T-helper 1 cell (primary cell): ENCODE measurements around the gene LUC7L.
"Not testable (repeated sequence)": the region's sequence is repeated elsewhere in the genome, so short reads cannot be mapped to it uniquely, and the experiment has no call there.

Experiments used
- DNase-seq, 5 donors: peaks; one replicate each; pipeline ENCODE4 v3.0.0-alpha.2; 2012 to 2020

Gene LUC7L

GRCh38 chr16:228151-228851 is 948 bp downstream of the LUC7L start:
- DNase-seq, result peak in 1 of 5 donors; percentile 31

DNA sequence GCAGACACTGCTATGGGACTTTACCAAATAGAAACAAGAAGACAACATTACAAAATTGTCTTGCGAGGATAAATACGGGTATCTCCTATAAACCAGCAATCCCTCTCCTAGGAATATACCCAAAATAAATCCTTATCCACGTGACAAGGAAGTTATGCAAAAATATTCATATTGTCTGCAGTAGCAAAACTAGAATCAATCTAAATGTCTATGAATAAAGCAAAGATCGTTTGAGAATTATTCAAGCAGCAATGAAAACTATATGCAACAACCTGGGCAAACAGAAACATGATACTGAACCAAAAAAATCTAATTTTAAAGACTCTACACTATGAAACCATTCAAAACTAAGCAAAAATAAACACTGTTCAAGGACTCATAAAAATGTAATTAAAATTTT is 9.2 kb downstream of the LUC7L start:
- DNase-seq, result no peak

DNA sequence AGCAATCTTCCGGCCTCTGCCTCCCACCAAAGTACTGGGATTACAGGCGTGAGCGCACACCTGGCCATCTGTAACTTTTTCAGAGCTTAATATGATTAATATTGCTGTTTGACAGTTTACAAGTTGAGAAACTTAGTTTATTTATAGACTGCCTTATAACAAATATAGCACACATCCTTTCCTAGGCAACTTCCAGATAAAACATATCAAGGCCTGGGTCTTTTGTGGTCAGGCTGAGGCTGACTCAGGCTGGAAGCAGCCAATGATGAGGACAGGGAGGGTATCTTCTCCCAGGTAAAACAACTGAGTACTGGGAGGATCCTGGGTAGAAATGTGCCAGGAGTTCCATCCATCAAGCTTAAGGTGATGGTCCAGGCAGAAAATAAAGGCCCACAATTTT is 16.2 kb downstream of the LUC7L start:
- no peak for DNase-seq

DNA sequence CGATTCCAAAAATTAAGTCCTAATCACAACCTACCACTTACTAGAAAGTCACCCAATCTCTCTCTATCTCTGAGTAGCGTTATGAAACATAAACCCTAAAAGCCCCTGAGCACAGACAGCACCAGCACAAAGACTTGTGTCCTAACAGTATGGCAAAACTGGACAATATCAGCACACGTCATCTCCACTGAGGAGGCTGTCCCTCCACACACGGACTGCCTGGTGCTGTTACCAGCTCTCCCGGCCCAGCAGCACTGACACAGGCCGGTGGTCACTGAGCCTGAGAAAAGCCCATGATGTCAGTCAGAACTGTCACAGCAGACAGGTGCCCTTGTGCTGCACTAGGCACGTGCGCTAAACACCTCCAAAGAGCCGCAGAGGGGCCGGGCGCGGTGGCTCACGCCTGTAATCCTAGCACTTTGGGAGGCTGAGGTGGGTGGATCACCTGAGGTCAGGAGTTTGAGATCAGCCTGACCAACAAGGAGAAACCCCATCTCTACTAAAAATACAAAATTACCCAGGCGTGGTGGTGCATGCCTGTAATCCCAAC is 17.5 kb downstream of the LUC7L start:
- DNase-seq, result not testable (repeated sequence)

GRCh38 chr16:209359-209758 is 19.9 kb downstream of the LUC7L start:
- not testable (repeated sequence) for DNase-seq

- DNase-seq, result not testable (repeated sequence)
Measured at GRCh38 chr16:204046-204445, 25.2 kb downstream of the LUC7L start.

DNA sequence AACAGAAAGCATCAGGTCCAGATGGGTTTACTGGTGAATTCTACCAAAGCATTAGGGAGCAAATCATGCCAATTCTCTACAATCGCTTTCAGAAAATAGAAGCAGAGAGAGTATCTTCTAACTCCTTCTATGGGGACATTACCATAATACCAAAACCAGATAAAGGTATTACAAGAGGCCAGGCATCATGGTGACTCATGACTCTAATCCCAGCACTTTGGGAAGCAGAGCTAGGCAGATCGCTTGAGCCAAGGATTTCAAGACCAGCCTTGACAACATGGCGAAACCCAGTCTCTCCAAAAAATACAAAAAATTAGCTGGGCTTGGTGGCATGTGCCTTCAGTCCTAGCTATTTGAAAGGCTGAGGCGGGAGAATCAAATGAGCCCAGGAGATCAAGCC is 26.0 kb downstream of the LUC7L start:
- no peak for DNase-seq

DNA sequence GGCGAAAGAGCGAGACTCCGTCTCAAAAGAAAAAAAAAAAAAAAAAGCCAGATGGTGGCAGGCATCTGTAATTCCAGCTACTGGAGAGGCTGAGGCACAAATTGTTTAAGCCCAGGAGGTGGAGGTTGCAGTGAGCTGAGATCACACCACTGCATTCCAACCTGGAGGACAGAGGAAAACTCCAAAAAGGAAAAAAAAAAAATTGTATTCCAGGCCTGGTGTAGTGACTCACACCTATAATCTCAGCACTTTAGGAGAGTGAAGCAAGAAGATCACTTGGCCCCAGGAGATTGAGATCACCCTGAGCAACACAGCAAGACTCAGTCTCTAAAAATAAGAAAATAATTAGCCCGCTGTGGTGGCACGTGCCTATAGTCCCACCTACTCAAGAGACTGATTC is 28.9 kb downstream of the LUC7L start:
- DNase-seq, result no peak

GRCh38 chr16:194516-194915 is 34.7 kb downstream of the LUC7L start:
- no peak for DNase-seq

DNA sequence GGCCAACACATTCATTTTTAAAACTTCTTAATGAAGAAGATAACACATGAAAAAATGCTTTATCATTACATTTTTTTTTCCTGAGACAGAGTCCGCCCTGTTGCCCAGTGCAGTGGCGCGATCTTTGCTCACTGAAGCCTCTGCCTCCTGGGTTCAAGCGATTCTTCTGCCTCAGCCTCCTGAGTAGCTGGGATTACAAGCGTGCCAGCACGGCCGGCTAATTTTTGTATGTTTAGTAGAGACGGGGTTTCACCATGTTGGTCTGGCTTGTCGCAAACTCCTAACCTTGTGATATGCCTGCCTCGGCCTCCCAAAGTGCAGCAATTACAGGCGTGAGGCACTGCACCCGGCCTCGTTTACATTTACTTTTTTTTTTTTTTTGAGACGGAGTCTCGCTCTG is 35.8 kb downstream of the LUC7L start:
- no peak for DNase-seq

DNA sequence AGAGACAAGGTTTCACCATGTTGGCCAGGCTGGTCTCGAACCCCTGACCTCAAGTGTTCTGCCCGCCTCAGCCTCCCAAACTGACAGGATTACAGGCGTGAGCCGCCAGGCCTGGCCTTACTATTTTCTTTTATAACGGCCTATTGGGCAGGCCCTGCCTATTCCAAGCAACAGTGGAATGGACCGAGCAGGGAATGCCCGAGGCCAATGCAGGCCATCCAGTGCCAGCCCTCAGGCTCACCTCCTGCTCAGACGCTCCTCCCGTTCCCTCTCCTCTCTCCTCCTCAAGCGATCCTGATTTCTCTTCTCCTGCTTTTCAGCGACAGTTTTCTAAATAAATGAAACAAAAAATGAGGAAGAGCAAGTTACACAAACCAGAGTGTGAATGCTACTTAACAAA is 36.6 kb downstream of the LUC7L start:
- no peak for DNase-seq

- DNase-seq, result no peak
Measured at GRCh38 chr16:191831-192230, 37.4 kb downstream of the LUC7L start.

- DNase-seq, result no peak
Measured at GRCh38 chr16:189604-190186, 39.6 kb downstream of the LUC7L start.

DNA sequence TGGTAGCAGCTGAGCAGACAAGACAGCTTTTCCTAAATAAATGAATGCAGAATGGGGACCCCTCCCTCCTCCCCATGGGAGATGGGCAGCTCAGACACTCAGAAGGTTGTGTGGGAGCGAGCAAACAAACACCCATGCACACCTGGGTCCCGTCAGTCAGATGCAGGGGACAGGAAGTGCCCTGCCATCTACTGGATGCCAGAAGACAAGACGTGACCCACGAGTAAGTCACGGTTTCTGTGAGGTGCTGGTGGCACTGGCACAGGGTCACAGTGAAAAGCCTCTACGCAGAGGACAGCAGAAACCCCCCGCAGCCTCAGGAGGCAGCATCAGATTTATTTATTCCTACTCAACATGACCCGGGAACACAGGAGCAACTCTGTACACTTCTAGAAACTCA is 40.6 kb downstream of the LUC7L start:
- DNase-seq, result peak in 1 of 5 donors; percentile 25

- DNase-seq, result no peak
Measured at GRCh38 chr16:187330-187729, 41.9 kb downstream of the LUC7L start.

GRCh38 chr16:185691-186090 is 43.6 kb downstream of the LUC7L start:
- no peak for DNase-seq

DNA sequence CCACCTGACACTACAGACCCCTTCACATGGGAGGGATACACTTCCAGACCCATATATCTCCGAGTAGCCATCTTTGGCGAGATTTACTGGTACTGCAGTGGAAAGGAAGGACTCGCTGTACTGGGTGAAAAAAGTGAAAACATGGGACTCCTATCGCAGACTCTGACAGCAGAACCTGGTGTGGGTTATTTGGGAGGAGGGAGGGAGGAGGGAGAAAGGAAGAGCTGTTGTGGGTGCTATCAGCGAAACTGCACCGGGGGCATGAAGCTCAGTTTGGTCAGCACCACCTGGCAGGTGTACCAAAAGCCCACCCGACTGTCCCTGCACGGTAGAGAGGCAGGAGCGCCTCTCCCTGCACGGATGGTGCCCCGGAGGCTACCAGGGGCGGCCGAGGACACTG is 44.0 kb downstream of the LUC7L start:
- no peak for DNase-seq

GRCh38 chr16:183005-183404 is 46.2 kb downstream of the LUC7L start:
- no peak for DNase-seq

DNA sequence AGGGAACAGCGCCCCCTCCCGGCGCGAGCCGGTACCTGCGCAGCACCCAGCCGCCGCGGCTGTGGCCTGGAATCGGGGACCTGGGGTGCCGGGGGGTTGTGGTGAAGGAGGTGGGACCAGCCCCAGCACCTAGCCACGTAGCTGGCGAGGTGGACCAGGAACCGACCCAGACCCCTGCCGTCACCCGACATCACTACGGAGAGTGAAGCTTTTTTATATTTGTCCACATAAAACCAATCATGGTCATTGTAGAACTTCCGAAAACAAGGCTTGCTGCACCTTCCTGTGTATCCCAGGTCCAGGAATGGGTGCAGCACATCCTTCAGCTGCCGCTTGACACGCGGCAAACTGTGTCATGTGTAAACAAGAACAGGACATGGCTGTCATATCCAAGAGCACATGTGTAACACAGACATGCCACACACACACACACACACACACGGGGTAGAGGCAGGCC is 47.7 kb downstream of the LUC7L start:
- no peak for DNase-seq

- DNase-seq, result peak; percentile 61 to 82 (median 74)
Measured at GRCh38 chr16:180681-181564, 48.3 kb downstream of the LUC7L start.

GRCh38 chr16:180101-180675 is 49.1 kb downstream of the LUC7L start, which contains the start of gene HBQ1:
Gene HBQ1, plus strand, starts transcription at chr16:180459. Its CDS starts 28 bp downstream, at chr16:180487.
- DNase-seq, result no peak

- DNase-seq, result no peak
Measured at GRCh38 chr16:179211-180092, 49.8 kb downstream of the LUC7L start.
